Activated naive CD4-positive, alpha-beta T cell treated with anti-CD3 and anti-CD28 coated beads for 36 hours (primary cell): ENCODE data around the gene ANKRD44. TPM values are rescaled to one million over a fixed set of nuclear protein-coding genes. Genes with fewer than 3 reads are reported as not detected.
"Not testable (repeated sequence)": the region's sequence is repeated elsewhere in the genome, so short reads cannot be mapped to it uniquely, and the experiment has no call there.

Experiments
- CTCF ChIA-PET: fragments of 350-600 bp; sonication (Branson Sonifier 250); formaldehyde crosslinking; loops from one replicate; lab custom pipeline; 2021; ENCODE audit warnings: antibody characterized with exemption; lab: Charles Lee
- DNase-seq: peaks from one replicate; pipeline ENCODE4 v3.0.0-alpha.2; 2020
- H3K27ac Mint-ChIP-seq: one replicate; pipeline ENCODE4 v1.8.0; 2021; ENCODE audit warnings: mild to moderate bottlenecking, mixed read lengths
- H3K27me3 Mint-ChIP-seq: one replicate; pipeline ENCODE4 v1.8.0; 2021; ENCODE audit warnings: low read depth, mixed read lengths
- H3K36me3 Mint-ChIP-seq: one replicate; pipeline ENCODE4 v1.8.0; 2021; ENCODE audit warnings: low read depth, mixed read lengths
- H3K4me1 Mint-ChIP-seq: one replicate; pipeline ENCODE4 v1.8.0; 2021; ENCODE audit warnings: low read depth, mixed read lengths
- H3K4me3 Mint-ChIP-seq: one replicate; pipeline ENCODE4 v1.8.0; 2021; ENCODE audit warnings: mild to moderate bottlenecking, moderate library complexity, mixed read lengths
- H3K9me3 Mint-ChIP-seq: one replicate; pipeline ENCODE4 v1.8.0; 2021; ENCODE audit warnings: mixed read lengths
- intact Hi-C: fragments of 100-400 bp; cut with micrococcal nuclease; formaldehyde crosslinking; loops from one replicate; pipeline ENCODE4 v1.15.1; 2023
- total RNA-seq, 2 experiments: library from RNA; stranded (reverse); gene quantifications; one replicate each; pipeline ENCODE4 v1.2.3, GENCODE V29; 2021

ANKRD44 gene
- total RNA-seq, 2 experiments from 2014 or later = 87.8 to 101 TPM

DNA sequence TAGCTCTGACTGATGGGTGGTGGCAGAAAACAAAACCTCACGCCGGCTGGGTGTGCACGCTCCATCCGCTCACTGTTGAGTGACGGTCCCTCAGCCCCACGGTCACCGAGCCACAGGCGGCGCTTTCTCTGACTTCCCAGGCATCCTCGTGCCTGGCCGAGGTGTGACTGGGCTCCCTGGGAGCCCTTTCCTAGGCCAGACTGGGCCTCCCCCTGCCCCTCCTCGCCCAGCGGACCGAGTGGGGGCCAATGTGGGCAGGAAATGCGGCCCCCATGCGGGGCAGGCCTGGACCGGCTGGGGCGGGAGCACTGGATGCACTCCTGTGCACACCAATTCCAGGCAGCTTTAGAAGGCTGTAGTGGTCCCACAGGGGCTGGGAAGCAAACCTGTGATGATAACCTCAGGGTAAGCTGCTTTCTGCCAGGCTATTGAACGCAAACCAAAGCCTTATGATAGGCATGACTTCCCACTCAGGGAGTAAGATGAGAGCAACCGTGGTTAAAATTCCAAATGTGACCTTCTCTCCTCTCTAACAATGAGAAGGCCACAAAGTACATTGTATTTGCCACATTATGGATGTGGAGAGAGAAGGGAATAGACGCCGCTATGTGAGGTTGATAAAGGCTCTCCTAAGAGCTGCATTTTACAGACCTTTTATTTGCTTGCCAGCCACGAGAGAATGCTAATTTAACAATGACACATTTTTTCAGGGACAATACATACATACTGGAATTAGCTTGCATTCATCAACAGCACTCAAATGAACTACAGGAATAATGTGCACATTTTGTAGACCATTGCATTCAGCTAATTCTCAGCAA, 300.2 kb downstream of the ANKRD44 start:
- H3K9me3 Mint-ChIP-seq = no peaks in the 10 kb centered on the region
- H3K27ac Mint-ChIP-seq = peak overlapping the region; percentile 17
- peaks cover 2% of the 10 kb centered on the region for H3K4me1 Mint-ChIP-seq
- no peak overlapping the region for H3K4me3 Mint-ChIP-seq
- CTCF ChIA-PET = interaction anchor here (0.6 to 4.0 kb wide), 8 partner anchors 12 to 373 kb away, joined by 3 to 15 read pairs (median 4); no protein-coding TSS in a partner anchor
- peaks cover 20% of the 10 kb centered on the region for H3K36me3 Mint-ChIP-seq
- DNase-seq = no peak
- intact Hi-C loops = loop anchor here (5.0 kb wide), 3 partner anchors 102 to 767 kb away; no protein-coding TSS in a partner anchor
- no peaks in the 10 kb centered on the region for H3K27me3 Mint-ChIP-seq

- H3K27ac Mint-ChIP-seq, H3K4me1 Mint-ChIP-seq, H3K4me3 Mint-ChIP-seq, H3K9me3 Mint-ChIP-seq, H3K27me3 Mint-ChIP-seq, DNase-seq, intact Hi-C loops: not testable (repeated sequence)
- peaks cover 21% of the 10 kb centered on the region for H3K36me3 Mint-ChIP-seq
- CTCF ChIA-PET = interaction anchor here (0.5 kb wide), 1 partner anchor 12 kb away, joined by 3 read pairs; no protein-coding TSS in a partner anchor
These were observed 301.7 kb downstream of the ANKRD44 start for GRCh38 chr2:197008741-197009341.

DNA sequence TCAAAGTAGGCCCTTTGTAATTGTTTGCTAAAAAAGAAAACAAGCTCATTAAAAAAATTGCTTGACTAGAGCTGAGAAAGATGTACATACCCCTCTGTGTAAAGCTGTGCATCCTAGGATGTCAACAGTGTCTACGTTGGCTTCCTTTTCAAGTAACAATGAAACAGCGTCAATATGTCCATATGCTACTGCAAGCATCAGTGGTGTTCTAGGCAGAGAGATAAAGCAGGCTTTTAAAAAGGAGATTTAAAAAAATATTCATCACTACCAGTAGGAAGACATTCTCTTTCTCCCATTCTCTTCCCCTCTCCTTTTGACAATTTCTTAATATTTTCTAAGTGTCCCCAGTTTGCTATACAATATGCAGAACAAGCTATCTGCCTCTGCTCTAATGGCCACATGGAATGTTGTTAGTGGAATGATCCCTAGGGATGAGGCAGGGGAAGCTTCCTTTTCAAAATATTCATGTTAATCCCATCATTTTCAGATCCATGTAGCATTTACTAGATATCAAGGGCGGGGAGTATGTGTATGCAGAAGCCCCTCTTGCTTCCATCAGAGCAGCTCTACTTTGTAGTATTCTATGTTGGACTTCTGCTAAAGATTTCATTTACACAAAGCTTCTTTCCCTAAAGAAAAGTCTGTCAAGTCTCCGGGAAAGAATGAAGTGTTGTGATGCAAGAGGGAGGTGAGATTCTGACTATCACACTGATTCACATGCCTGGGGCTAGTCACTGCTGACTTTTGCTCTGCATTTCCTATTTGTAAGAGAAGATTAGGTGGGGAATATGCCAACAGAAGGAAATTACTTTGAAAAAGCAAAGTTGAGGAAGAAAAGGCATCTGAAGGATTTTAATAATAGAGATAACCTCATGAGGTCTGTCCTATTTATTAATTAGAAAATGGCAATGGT, 302.6 kb downstream of the ANKRD44 start:
- CTCF ChIA-PET = interaction anchor here (0.5 kb wide), 2 partner anchors 11 to 369 kb away, joined by 3 read pairs; no protein-coding TSS in a partner anchor
- H3K4me3 Mint-ChIP-seq = no peak overlapping the region
- H3K9me3 Mint-ChIP-seq = no peaks in the 10 kb centered on the region
- H3K27ac Mint-ChIP-seq = peak overlapping the region; percentile 74
- DNase-seq = no peak
- H3K27me3 Mint-ChIP-seq = no peaks in the 10 kb centered on the region
- H3K4me1 Mint-ChIP-seq = peaks cover 4% of the 10 kb centered on the region
- intact Hi-C loops = no loop called here
- H3K36me3 Mint-ChIP-seq = peaks cover 23% of the 10 kb centered on the region

GRCh38 chr2:197001921-197002320, 308.7 kb downstream of the ANKRD44 start:
- Mint-ChIP-seq H3K27me3 (no peaks in the 10 kb centered on the region), H3K27ac (peak overlapping the region; percentile 61), H3K9me3 (no peaks in the 10 kb centered on the region), H3K4me3 (no peak overlapping the region), H3K4me1 (peaks cover 10% of the 10 kb centered on the region), H3K36me3 (peaks cover 28% of the 10 kb centered on the region)
- intact Hi-C loops = no loop called here
- CTCF ChIA-PET = no interaction called here
- no peak for DNase-seq

DNA sequence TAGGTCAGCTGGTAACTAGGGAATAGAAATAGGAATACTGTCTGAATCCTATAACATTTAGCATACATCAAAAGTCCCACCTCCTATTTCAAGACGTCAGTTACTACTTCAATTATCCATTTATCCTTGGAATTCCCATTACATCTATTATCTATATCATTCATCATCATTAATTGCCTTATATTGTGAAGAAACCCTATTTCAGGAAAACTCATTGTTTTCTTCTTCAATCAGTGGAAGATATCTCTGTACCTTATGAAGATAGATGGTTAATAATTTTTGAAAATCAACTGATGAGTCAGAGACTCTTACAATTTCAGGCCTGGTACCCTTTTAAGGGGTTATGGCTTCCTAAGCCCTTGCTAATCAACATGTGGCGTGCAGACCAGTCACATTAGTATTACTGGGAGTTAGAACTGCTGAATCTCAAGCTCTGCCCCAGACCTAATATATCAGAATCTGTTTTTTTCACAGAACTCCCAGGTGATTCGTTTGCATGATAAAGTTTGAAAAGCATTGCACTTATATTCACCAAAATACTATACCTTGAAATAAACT, 314.7 kb downstream of the ANKRD44 start:
- DNase-seq = no peak
- Mint-ChIP-seq H3K27ac (peak overlapping the region; percentile 34), H3K4me3 (no peak overlapping the region), H3K27me3 (no peaks in the 10 kb centered on the region), H3K9me3 (no peaks in the 10 kb centered on the region), H3K4me1 (peaks cover 24% of the 10 kb centered on the region), H3K36me3 (peaks cover 41% of the 10 kb centered on the region)
- CTCF ChIA-PET = no interaction called here
- intact Hi-C loops = no loop called here

GRCh38 chr2:196994764-196995163, 315.8 kb downstream of the ANKRD44 start:
- intact Hi-C loops = no loop called here
- H3K4me3 Mint-ChIP-seq = no peak overlapping the region
- no peaks in the 10 kb centered on the region for H3K9me3 Mint-ChIP-seq
- no peak for DNase-seq
- peak overlapping the region; percentile 24 for H3K27ac Mint-ChIP-seq
- H3K4me1 Mint-ChIP-seq = peaks cover 34% of the 10 kb centered on the region
- H3K27me3 Mint-ChIP-seq = no peaks in the 10 kb centered on the region
- H3K36me3 Mint-ChIP-seq = peaks cover 42% of the 10 kb centered on the region
- CTCF ChIA-PET = interaction anchor here (0.7 kb wide), 1 partner anchor 128 kb away, joined by 3 read pairs; no protein-coding TSS in a partner anchor

DNA sequence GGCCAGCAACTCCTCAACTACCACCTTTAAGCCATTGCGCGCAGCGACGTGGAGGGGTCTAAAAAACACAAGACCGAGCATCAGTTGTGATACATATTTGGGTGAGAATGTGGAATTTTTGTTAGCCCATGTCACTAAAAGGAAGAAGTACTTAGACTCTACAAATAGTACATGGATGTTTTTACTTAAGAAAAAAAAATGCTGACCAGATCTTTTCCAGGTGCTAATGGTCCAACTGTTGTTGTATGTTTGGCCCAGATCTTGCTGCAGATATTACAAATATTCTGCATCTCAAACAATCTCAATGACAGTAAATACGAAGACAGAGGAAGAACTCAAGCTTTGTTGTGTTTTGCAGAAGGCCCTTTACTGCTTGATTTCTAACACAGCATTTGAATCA, 317.0 kb downstream of the ANKRD44 start:
- Mint-ChIP-seq H3K9me3 (no peaks in the 10 kb centered on the region), H3K4me1 (peaks cover 45% of the 10 kb centered on the region), H3K36me3 (peaks cover 38% of the 10 kb centered on the region), H3K4me3 (no peak overlapping the region), H3K27me3 (no peaks in the 10 kb centered on the region), H3K27ac (peak overlapping the region; percentile 38)
- CTCF ChIA-PET = no interaction called here
- intact Hi-C loops = no loop called here
- DNase-seq = no peak

DNA sequence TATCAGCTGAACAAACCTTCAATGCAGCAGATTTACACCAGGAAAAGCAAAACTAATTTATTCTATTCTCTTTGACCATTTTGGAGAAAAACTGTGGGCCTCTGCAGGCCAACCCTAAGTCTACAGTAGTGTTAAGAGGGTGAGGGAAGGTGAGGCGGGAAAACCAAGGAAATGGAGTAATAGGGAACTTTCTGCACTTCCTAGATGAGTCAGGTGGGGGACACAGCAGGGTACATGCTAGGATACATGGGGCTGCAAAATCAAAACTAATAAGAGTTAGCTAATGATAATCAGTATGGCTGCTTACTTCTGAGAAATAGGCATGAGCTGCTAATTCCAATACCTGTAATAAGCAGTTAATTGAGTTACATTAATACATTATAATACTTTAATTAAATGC, 318.1 kb downstream of the ANKRD44 start:
- H3K36me3 Mint-ChIP-seq = peaks cover 34% of the 10 kb centered on the region
- intact Hi-C loops = no loop called here
- DNase-seq = no peak
- peak overlapping the region; percentile 98 for H3K27ac Mint-ChIP-seq
- H3K4me3 Mint-ChIP-seq = no peak overlapping the region
- no peaks in the 10 kb centered on the region for H3K27me3 Mint-ChIP-seq
- CTCF ChIA-PET = interaction anchor here (0.9 kb wide), 1 partner anchor 22 kb away, joined by 3 read pairs; no protein-coding TSS in a partner anchor
- H3K4me1 Mint-ChIP-seq = peaks cover 55% of the 10 kb centered on the region
- H3K9me3 Mint-ChIP-seq = no peaks in the 10 kb centered on the region

DNA sequence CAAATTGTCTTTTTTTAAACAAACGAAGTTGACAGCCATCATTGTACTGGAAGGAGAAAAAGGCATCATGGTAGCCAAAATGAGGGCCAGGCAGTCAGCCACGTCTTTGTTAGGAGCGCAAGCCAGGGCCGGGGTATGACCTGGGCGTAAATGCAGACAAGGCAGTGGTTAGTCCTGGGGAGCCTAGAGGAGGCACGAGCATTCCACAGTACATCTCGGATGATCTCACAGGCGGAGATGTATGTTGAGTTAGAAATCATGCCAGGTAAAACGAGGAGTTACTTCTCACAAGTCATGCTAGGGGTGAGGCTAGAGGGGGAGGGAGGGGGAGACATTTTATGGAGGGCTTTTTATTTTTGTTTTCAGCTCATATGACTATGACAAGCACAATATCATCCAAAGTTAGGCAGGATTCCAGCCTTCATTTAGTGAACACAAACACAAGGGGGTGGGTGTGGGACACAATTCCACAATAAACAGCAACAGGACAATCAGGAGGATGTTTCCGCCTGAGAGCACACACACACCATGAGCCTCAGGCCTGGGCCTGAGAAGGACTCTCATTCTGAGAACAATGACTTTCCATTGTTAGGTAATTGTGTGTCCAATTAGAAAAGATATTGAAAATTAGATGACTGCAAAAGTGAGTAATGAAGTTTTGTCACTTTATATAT, 319.7 kb downstream of the ANKRD44 start:
- CTCF ChIA-PET = interaction anchor here (0.6 kb wide), 2 partner anchors 60 to 199 kb away, joined by 3 to 4 read pairs; no protein-coding TSS in a partner anchor
- Mint-ChIP-seq H3K27me3 (no peaks in the 10 kb centered on the region), H3K4me3 (no peak overlapping the region), H3K36me3 (peaks cover 39% of the 10 kb centered on the region), H3K27ac (peak overlapping the region; percentile 98), H3K9me3 (no peaks in the 10 kb centered on the region), H3K4me1 (peaks cover 68% of the 10 kb centered on the region)
- no peak for DNase-seq
- intact Hi-C loops = no loop called here

- Mint-ChIP-seq H3K27me3 (no peaks in the 10 kb centered on the region), H3K4me3 (no peak overlapping the region), H3K4me1 (peaks cover 77% of the 10 kb centered on the region), H3K27ac (peak overlapping the region; percentile 98), H3K36me3 (peaks cover 47% of the 10 kb centered on the region), H3K9me3 (peaks cover 6% of the 10 kb centered on the region)
- DNase-seq = no peak
- CTCF ChIA-PET = interaction anchor here (1.0 kb wide), 1 partner anchor 85 kb away, joined by 3 read pairs; no protein-coding TSS in a partner anchor
- intact Hi-C loops = no loop called here
These were observed 320.5 kb downstream of the ANKRD44 start for GRCh38 chr2:196990092-196990491.

- peaks cover 48% of the 10 kb centered on the region for H3K36me3 Mint-ChIP-seq
- peaks cover 80% of the 10 kb centered on the region for H3K4me1 Mint-ChIP-seq
- H3K9me3 Mint-ChIP-seq = peaks cover 7% of the 10 kb centered on the region
- no peak overlapping the region for H3K4me3 Mint-ChIP-seq
- H3K27ac Mint-ChIP-seq = peak overlapping the region; percentile 98
- CTCF ChIA-PET = interaction anchor here (1.0 to 1.2 kb wide), 2 partner anchors 30 to 85 kb away, joined by 3 read pairs; no protein-coding TSS in a partner anchor
- no peaks in the 10 kb centered on the region for H3K27me3 Mint-ChIP-seq
- intact Hi-C loops = loop anchor here (1.0 to 10.0 kb wide), 8 partner anchors 321 to 1427 kb away; partner anchors contain the start of genes ANKRD44, CCDC150 and HSPE1
- peak; percentile 10 for DNase-seq
These were observed 321.1 kb downstream of the ANKRD44 start for GRCh38 chr2:196989496-196989895.
